NOMO-1 treated with dmso at 0.1 percent for 144 hours (cell line): Measurements from ENCODE around the gene CTNNA3.
"Not testable (repeated sequence)": the region's sequence is repeated elsewhere in the genome, so short reads cannot be mapped to it uniquely, and the experiment has no call there.

ENCODE experiments used
- DNase-seq: peaks from one replicate; lab custom pipeline; 2025; ENCODE audit not compliant: unreplicated experiment; lab: John Stamatoyannopoulos, UW

The CTNNA3 gene

GRCh38 chr10:67257427-67258144 is 438.4 kb downstream of the CTNNA3 start:
- DNase-seq, result no peak

DNA sequence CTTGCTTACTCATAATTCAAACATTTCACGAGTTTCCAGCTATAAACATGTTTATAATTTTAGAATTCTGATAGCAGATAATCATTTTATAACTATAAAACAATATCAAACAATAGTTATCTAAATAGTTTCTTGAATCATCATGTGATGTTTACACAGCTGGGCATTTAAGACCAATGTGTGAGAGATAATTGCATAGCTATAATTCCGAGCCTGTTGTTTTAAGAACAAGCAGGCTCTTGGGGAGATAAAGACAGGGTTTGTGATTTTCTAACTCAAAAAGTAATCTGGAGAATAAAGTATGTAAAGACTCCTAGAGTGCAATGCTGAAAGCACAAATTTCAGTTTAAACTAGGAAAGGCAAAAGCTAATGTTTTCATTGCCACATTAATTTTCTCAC is 439.0 kb downstream of the CTNNA3 start:
- DNase-seq, result no peak

GRCh38 chr10:67250686-67251085 is 445.3 kb downstream of the CTNNA3 start:
- DNase-seq, result no peak

GRCh38 chr10:67246066-67246555 is 449.9 kb downstream of the CTNNA3 start:
- DNase-seq, result no peak

DNA sequence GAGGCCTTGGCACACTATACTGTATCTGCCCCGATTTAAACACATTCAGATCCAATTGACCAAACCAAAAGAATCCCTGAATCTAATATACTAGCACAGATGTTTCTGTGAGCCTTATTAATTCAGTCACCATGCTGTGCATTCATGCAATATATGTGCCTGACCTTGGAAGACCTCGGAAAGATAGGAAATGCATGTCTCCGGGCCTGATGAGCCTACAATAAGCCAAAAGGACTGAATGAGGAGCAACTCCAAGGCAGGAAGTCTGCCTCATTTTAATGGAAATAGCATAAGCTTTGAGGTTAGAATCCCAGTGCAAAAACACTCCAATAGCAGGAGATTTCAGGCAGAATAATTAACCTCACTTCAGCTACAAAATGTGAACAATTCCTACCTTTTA is 453.5 kb downstream of the CTNNA3 start:
- no peak for DNase-seq

DNA sequence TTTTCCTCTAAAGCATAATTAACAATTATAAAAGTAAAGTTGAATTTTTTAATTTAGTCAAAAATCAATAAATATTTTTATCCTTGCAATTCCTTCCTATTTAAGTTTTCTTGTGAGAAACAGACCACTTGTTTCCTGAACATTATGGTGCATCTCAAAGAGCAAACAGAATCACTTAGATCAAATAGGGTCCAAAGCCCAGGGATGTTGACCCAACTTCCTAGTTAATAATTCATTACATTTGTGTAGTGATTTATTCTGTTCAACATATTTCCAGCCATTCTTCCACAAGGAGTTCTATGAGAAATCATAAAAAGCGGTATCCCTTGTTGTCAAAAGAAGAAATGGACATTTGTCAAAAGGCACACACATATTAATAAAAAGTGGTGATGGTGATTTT is 454.5 kb downstream of the CTNNA3 start:
- no peak for DNase-seq

- no peak for DNase-seq
These were observed 456.0 kb downstream of the CTNNA3 start for GRCh38 chr10:67239864-67240497.

DNA sequence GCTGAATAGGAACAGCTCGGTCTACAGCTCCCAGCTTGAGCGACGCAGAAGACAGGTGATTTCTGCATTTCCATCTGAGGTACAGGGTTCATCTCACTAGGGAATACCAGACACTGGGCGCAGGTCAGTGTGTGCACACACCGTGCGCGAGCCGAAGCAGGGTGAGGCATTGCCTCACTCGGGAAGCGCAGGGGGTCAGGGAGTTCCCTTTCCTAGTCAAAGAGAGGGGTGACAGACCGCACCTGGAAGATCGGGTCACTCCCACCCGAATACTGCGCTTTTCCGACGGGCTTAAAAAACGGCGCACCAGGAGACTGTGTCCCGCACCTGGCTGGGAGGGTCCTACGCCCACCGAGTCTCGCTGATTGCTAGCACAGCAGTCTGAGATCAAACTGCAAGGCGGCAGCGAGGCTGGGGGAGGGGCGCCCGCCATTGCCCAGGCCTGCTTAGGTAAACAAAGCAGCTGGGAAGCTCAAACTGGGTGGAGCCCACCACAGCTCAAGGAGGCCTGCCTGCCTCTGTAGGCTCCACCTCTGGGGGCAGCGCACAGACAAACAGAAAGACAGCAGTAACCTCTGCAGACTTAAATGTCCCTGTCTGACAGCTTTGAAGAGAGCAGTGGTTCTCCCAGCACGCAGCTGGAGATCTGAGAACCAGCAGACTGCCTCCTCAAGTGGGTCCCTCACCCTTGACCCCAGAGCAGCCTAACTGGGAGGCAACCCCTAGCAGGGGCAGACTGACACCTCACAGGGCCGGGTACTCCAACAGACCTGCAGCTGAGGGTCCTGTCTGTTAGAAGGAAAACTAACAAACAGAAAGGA is 465.1 kb downstream of the CTNNA3 start:
- not testable (repeated sequence) for DNase-seq

GRCh38 chr10:67225226-67225625 is 470.8 kb downstream of the CTNNA3 start:
- no peak for DNase-seq

- DNase-seq, result no peak
These were observed 471.4 kb downstream of the CTNNA3 start for GRCh38 chr10:67224553-67224952.

DNA sequence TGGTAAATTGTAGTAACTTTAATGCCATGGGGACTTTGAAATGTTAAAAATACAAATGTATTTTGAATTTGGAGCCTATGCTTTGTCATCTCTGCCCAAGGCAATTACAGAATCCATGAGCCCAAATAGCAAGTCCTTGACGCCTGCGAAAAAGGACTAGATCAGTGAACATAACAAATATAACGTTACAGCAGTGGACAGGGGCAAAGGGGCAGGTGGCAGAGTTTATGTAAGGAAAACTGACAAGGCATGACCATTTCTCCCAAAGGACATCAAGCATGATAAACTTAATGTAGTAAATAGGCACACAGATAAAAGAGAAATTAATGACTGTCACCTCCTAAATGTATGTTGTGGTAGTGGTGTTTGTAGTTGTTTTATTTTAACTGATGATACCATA is 473.1 kb downstream of the CTNNA3 start:
- no peak for DNase-seq

DNA sequence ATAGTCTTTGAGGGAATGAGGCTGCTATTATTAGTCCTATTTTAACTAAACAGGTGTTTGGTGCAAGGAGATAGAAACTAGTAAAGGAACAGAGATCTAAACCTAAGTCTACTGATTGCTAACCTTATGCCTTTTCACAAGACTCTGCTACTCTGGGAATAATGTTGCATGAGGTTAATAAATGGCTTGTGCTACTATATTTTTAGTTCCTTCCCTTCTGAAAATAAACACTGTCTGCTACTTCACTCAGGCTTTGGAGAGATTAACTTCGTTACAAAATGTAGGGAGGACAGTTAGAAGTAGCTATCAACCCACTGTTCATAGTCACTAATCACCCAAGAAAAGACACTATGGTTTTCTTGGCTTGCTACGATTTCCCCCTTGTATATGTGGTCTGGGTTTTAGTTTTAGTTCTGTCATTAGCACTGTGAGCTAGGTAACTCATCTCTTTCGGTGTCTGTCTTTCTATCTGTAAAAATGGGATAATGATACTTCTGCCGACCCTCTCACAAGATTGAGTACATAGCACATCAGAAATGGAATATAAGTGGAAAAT is 474.0 kb downstream of the CTNNA3 start:
- DNase-seq, result no peak

GRCh38 chr10:67211680-67212079 is 484.3 kb downstream of the CTNNA3 start:
- DNase-seq, result no peak

DNA sequence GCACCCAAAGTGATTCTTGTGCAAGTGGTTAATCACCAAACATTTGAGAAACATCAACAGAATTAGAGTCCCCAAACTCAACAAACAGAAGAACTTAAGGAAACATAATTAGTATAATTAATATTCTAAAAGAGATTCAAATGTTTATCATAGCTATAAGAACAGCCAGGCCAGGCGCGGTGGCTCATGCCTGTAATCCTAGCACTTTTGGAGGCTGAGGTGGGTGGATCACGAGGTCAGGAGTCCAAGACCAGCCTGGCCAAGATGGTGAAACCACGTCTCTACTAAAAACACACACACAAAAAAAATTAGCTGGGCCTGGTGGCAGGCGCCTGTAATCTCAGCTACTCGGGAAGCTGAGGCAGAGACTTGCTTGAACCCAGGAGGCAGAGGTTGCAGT is 488.1 kb downstream of the CTNNA3 start:
- DNase-seq, result not testable (repeated sequence)

DNA sequence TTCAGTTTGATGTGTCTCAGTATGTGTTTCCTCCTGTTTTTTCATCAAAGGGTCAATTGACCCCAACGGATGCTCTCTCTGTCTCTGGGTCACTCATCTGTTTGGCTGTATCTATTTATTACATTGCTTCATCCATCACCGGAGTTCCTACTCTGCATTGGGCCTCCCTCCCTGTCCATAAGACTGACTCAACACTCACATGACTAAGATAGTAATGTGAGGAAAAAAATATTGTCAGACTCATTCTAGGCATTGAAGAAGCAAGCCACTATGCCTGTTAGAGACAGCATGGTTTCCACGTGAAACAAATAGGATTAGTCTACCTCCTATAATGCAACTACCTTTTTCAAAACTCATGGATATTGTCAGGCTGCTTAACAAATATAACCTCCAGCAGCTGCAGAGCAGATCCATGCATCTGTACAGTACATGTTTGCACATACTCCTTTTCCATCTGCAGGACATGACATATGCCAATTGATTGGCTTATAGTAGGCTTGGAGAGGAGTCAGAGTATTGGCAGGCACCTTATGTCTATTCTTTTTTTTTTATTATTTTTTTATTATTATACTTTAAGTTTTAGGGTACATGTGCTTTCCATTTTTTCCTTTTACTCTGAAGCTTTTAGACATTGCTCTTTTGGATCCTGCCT is 495.0 kb downstream of the CTNNA3 start:
- DNase-seq, result no peak

DNA sequence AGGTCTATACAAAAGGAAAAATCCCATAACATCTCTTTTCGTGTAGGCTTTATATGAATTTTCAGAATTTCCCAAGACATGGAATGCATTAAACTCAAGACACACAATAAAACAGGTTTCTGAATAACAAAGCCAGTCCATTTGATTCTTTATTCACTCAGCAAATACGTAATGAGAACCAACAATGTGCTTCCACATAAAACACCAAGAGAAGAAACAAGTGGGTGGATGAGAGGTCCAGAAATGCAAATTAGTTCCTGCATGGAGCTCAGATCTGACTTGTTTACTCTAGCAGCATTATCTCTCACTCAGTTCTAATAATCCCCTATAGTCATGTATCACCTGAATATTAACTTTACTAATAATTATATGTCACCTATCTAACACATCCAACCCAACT is 520.6 kb downstream of the CTNNA3 start:
- no peak for DNase-seq

DNA sequence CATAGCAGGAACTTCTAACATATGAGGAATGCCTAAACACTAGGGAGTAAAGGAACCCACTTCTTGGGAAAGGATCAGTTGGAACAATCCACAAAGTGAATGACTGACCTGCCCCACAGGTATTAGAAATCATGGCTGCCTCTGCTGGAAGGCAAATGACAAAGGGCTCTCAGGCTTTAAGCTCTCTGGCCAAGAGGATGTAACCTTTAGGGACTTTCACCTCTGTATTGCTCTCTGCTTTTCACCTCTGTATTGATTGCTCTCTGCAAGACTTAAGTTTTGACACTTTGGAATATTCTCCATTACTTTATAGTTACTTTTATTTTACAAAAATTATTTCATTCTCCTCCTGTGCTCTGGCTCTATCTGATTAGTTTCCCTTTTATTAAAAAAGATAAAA is 522.2 kb downstream of the CTNNA3 start:
- no peak for DNase-seq

GRCh38 chr10:67171970-67172369 is 524.0 kb downstream of the CTNNA3 start:
- DNase-seq, result no peak

DNA sequence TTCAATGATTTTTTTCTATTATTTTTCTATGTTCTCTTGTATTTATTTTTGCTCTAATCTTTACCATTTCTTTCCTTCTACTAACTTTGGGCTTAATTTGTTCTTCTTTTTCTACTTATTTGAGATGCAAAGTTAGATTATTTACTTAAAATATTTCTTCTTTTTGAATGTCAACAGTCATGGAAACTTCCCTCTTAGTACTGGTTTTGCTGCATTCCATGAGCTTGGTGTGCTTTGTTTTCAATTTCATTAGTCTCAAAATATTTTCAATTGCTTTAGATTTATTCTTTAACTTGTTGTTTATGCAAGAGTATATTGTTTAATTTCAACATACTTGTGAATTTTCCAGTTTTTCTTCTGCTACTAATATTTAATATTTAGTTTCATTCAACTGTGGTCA is 539.8 kb downstream of the CTNNA3 start:
- DNase-seq, result no peak

DNA sequence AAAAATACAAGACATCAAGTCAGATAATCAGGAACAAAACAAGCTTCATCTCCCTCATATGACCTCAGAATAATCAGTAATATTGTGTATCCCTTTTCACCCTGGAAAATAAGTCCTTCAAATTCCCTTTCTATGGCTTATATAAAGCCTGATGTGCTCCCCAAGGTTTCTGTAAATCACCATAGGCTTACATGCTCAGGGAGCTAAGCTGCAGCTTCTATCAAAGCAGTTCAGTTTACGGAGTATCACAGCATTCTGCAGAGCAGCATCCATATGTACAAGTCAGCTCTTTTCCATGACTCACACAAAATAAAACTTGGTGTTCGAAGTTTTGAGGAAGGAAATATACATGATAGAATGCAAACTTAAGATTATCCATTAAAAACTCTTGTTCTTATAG is 544.5 kb downstream of the CTNNA3 start:
- no peak for DNase-seq

DNA sequence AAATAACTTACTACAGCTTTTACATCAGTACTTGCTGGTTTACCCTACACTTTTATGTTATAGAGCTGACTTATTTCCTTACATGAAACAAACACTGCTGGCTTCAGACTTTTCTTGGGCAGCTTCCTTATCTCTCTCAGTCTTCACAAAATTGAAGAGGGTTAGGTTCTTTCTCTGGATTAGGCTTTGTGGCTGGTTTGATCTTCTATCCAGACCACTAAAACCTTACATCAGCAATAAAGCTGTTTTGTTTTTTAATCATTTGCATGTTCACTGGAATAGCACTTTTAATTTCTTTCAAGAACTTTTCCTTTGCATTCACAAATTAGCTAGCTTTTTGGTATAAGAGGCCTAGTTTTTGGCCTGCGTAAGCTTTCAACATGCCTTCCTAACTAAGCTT is 551.5 kb downstream of the CTNNA3 start:
- DNase-seq, result no peak
